Upper lobe of left lung (tissue), 6 donors: ENCODE results near the gene TPGS2. TPM values are rescaled to one million over a fixed set of nuclear protein-coding genes. Genes with fewer than 3 reads are reported as not detected.

Experiments
- ATAC-seq, 2 donors: fragments of 200-7000 bp; cut with Tn5 transposase; one replicate each; pipeline ENCODE4 v1.9.1; 2022; ENCODE audit warnings: mild to moderate bottlenecking in 2 of 2, moderate library complexity in 2 of 2; ENCODE audit not compliant: low FRiP score in 2 of 2
- DNase-seq, 2 donors: peaks; one replicate each; pipeline ENCODE4 v3.0.0-alpha.2; 2019 to 2020
- H3K27ac ChIP-seq, 4 donors: fragments of 200-600 bp; sonication (generic); one replicate each; pipeline ENCODE4 v1.5.1; 2016 to 2019
- H3K27me3 ChIP-seq, 4 donors: fragments of 200-600 bp; sonication (generic); one replicate each; pipeline ENCODE4 v1.5.1; 2017 to 2019
- H3K36me3 ChIP-seq, 4 donors: fragments of 200-600 bp; sonication (generic); one replicate each; pipeline ENCODE4 v1.5.1; 2016 to 2019
- H3K4me1 ChIP-seq, 4 donors: fragments of 200-600 bp; sonication (generic); one replicate each; pipeline ENCODE4 v1.5.1; 2018 to 2019
- H3K4me3 ChIP-seq, 4 donors: fragments of 200-600 bp; sonication (generic); one replicate each; pipeline ENCODE4 v1.5.1; 2017 to 2019; ENCODE audit warnings: mild to moderate bottlenecking in 2 of 4, moderate library complexity in 1 of 4
- H3K9me3 ChIP-seq, 4 donors: fragments of 200-600 bp; sonication (generic); one replicate each; pipeline ENCODE4 v1.5.1; 2018 to 2019
- CTCF ChIP-seq, 6 experiments: fragments of 450-650 bp in 4 of 6; fragments of 200-600 bp in 2 of 6; sonication (generic) in 2 of 6; IDR thresholded peaks; one replicate each; pipeline ENCODE4 v1.5.1; 2016 to 2019; ENCODE audit warnings: antibody characterized with exemption in 6 of 6
- EP300 ChIP-seq, 4 donors: sonication (generic); formaldehyde crosslinking; IDR thresholded peaks; one replicate each; pipeline ENCODE4 v1.5.1; 2017; ENCODE audit warnings: antibody characterized with exemption in 4 of 4, control low read depth in 2 of 4
- POLR2A ChIP-seq, 4 donors: fragments of 450-650 bp; IDR thresholded peaks; one replicate each; pipeline ENCODE4 v1.5.1; 2016 to 2017; ENCODE audit warnings: antibody characterized with exemption in 4 of 4, mild to moderate bottlenecking in 2 of 4
- POLR2AphosphoS5 ChIP-seq, 2 donors: sonication (generic); formaldehyde crosslinking; IDR thresholded peaks; one replicate each; pipeline ENCODE4 v1.5.1; 2017; ENCODE audit warnings: antibody characterized with exemption in 2 of 2
- WGBS, 2 donors: methylation state at CpG; one replicate each; pipeline ENCODE4 v1.1.5; 2017 to 2018; 5-methylcytosine and 5-hydroxymethylcytosine counted together
- total RNA-seq, 6 donors: library from RNA; depleted of rRNA in 4 of 6; stranded (reverse); fragments of >200 nt in 4 of 6; gene quantifications; one replicate each; pipeline versions ENCODE4 v1.1.0 to v1.2.1, GENCODE V29; 2016 to 2021
- donor health status: DM: no; HTN: no; CAD: no; lungs with moderate emphysema.
- donor health status: DM: no; HTN: yes; CAD: no; lungs with severe emphysema.

TPGS2 gene
- total RNA-seq, 6 donors from 2014 or later = 63.6 to 133 (median 94.9) TPM

GRCh38 chr18:36761186-36761698, 67.6 kb downstream of the TPGS2 start:
- H3K9me3 ChIP-seq = no peaks in the 10 kb centered on the region
- 90 to 92% methylated on average over 12 of the region's 12 CpGs for WGBS, 2 donors
- DNase-seq (peak in 1 of 2 donors; percentile 47), ATAC-seq (no peak)
- H3K4me1 ChIP-seq = peaks cover 0 to 14% (median 4%) of the 10 kb centered on the region in 4 donors
- TF ChIP-seq CTCF (IDR thresholded peaks at IDR 0.05) (no peak), EP300 (IDR thresholded peaks at IDR 0.05) (no peak), POLR2A (IDR thresholded peaks at IDR 0.05) (no peak), POLR2AphosphoS5 (IDR thresholded peaks at IDR 0.05) (no peak)
- no peaks in the 10 kb centered on the region for H3K27me3 ChIP-seq
- H3K4me3 ChIP-seq = no peak overlapping the region
- H3K36me3 ChIP-seq = no peaks in the 10 kb centered on the region
- no peak overlapping the region for H3K27ac ChIP-seq

- Histone ChIP-seq H3K27me3 (no peaks in the 10 kb centered on the region), H3K36me3 (no peaks in the 10 kb centered on the region), H3K27ac (no peak overlapping the region), H3K4me1 (peaks cover 0 to 15% (median 6%) of the 10 kb centered on the region in 4 donors), H3K9me3 (no peaks in the 10 kb centered on the region), H3K4me3 (no peak overlapping the region)
- no peak for TF ChIP-seq POLR2AphosphoS5 (IDR thresholded peaks at IDR 0.05)
- no peak for TF ChIP-seq EP300 (IDR thresholded peaks at IDR 0.05)
- TF ChIP-seq POLR2A (IDR thresholded peaks at IDR 0.05) = no peak
- TF ChIP-seq CTCF (IDR thresholded peaks at IDR 0.05) = no peak
- ATAC-seq (no peak), DNase-seq (peak in 1 of 2 donors; percentile 75)
- 93 to 95% methylated on average over 20 to 29 of the region's 29 CpGs for WGBS, 2 donors
These were observed 68.2 kb downstream of the TPGS2 start for GRCh38 chr18:36760598-36760997.

GRCh38 chr18:36759167-36759776, 69.5 kb downstream of the TPGS2 start:
- ATAC-seq (no peak), DNase-seq (no peak)

GRCh38 chr18:36758623-36759022, 70.2 kb downstream of the TPGS2 start:
- H3K4me1 ChIP-seq = peaks cover 0 to 15% (median 6%) of the 10 kb centered on the region in 4 donors
- no peaks in the 10 kb centered on the region for H3K9me3 ChIP-seq
- DNase-seq = peak in 1 of 2 donors; percentile 38
- H3K27ac ChIP-seq = no peak overlapping the region
- WGBS, 2 donors = 70 to 82% methylated on average over 10 of the region's 10 CpGs
- H3K27me3 ChIP-seq = no peaks in the 10 kb centered on the region
- H3K36me3 ChIP-seq = no peaks in the 10 kb centered on the region
- no peak for TF ChIP-seq EP300 (IDR thresholded peaks at IDR 0.05)
- TF ChIP-seq POLR2A (IDR thresholded peaks at IDR 0.05) = no peak
- TF ChIP-seq POLR2AphosphoS5 (IDR thresholded peaks at IDR 0.05) = no peak
- TF ChIP-seq CTCF (IDR thresholded peaks at IDR 0.05) = no peak
- H3K4me3 ChIP-seq = no peak overlapping the region
- no peak for ATAC-seq

More at GRCh38 chr18:36759167-36759776, 69.5 kb downstream of the TPGS2 start:
- Histone ChIP-seq H3K4me3 (no peak overlapping the region), H3K27ac (no peak overlapping the region), H3K9me3 (no peaks in the 10 kb centered on the region), H3K4me1 (peaks cover 0 to 15% (median 6%) of the 10 kb centered on the region in 4 donors), H3K36me3 (no peaks in the 10 kb centered on the region), H3K27me3 (no peaks in the 10 kb centered on the region)
- WGBS, 2 donors = 52 to 66% methylated on average over 4 to 6 of the region's 6 CpGs
- TF ChIP-seq EP300 (IDR thresholded peaks at IDR 0.05) = no peak
- TF ChIP-seq POLR2AphosphoS5 (IDR thresholded peaks at IDR 0.05) = no peak
- no peak for TF ChIP-seq POLR2A (IDR thresholded peaks at IDR 0.05)
- TF ChIP-seq CTCF (IDR thresholded peaks at IDR 0.05) = no peak

GRCh38 chr18:36757991-36758390, 70.8 kb downstream of the TPGS2 start:
- Histone ChIP-seq H3K27ac (no peak overlapping the region), H3K4me1 (peaks cover 0 to 15% (median 6%) of the 10 kb centered on the region in 4 donors), H3K27me3 (no peaks in the 10 kb centered on the region), H3K4me3 (no peak overlapping the region), H3K36me3 (no peaks in the 10 kb centered on the region), H3K9me3 (no peaks in the 10 kb centered on the region)
- ATAC-seq = no peak
- WGBS, 2 donors = 69 to 70% methylated on average over 3 of the region's 3 CpGs
- no peak for DNase-seq
- TF ChIP-seq POLR2A (IDR thresholded peaks at IDR 0.05) = no peak
- TF ChIP-seq POLR2AphosphoS5 (IDR thresholded peaks at IDR 0.05) = no peak
- TF ChIP-seq CTCF (IDR thresholded peaks at IDR 0.05) = no peak
- TF ChIP-seq EP300 (IDR thresholded peaks at IDR 0.05) = no peak
